OCI-LY1 (cell line): ENCODE data around the gene MYO3B.

ENCODE experiments used
- CTCF ChIP-seq: fragments of 200-600 bp; sonication (generic), shearing (Covaris generic); IDR thresholded peaks from 2 replicates; pipeline ENCODE4 v1.5.1; 2017; ENCODE audit warnings: mild to moderate bottlenecking, antibody characterized with exemption, low read length, moderate library complexity, mixed read lengths
- EZH2 ChIP-seq: fragments of 200-600 bp; sonication (generic), shearing (Covaris generic); IDR thresholded peaks from 2 replicates; pipeline ENCODE4 v1.8.0; 2017; ENCODE audit warnings: borderline replicate concordance, mixed run types, mild to moderate bottlenecking, antibody characterized with exemption, low read length, moderate library complexity, mixed read lengths

DNA sequence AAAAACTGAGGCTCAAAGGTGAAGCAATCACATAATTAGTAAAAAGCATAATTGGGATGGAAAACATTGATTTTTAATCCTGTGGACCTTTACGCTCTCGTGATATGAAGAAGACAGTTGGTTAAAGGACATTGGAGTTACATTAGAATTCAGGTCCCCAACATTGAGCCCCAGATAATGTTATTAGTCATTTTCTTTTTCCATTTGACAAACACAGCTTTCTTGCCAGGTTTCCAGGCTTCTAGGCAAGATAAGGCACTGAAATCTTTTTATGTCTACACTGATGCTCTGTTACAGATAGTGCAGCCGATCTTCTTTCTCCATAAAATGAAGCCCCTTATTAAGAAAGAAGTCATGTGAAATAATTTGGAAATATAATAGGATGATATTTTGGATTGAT, 38.5 kb downstream of the MYO3B start:
- TF ChIP-seq CTCF (no peak), EZH2 (no peak)
